GM20000 (cell line): ENCODE results near the gene LCP1.

Experiments
- DNase-seq: peaks from one replicate; pipeline ENCODE4 v3.0.0; 2012; ENCODE audit warnings: low spot score
- TF ChIP-seq, protein P1 (sequence below): IDR thresholded peaks from 2 replicates; pipeline ENCODE4 v1.5.1; 2012; ENCODE audit warnings: mild to moderate bottlenecking, control low read depth; ENCODE audit errors: extremely low read depth, missing control alignments

Gene LCP1

GRCh38 chr13:46158983-46159382 is 23.0 kb downstream of the LCP1 start:
- TF ChIP-seq, protein P1, sequence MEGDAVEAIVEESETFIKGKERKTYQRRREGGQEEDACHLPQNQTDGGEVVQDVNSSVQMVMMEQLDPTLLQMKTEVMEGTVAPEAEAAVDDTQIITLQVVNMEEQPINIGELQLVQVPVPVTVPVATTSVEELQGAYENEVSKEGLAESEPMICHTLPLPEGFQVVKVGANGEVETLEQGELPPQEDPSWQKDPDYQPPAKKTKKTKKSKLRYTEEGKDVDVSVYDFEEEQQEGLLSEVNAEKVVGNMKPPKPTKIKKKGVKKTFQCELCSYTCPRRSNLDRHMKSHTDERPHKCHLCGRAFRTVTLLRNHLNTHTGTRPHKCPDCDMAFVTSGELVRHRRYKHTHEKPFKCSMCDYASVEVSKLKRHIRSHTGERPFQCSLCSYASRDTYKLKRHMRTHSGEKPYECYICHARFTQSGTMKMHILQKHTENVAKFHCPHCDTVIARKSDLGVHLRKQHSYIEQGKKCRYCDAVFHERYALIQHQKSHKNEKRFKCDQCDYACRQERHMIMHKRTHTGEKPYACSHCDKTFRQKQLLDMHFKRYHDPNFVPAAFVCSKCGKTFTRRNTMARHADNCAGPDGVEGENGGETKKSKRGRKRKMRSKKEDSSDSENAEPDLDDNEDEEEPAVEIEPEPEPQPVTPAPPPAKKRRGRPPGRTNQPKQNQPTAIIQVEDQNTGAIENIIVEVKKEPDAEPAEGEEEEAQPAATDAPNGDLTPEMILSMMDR: no peak
- DNase-seq: no peak

DNA sequence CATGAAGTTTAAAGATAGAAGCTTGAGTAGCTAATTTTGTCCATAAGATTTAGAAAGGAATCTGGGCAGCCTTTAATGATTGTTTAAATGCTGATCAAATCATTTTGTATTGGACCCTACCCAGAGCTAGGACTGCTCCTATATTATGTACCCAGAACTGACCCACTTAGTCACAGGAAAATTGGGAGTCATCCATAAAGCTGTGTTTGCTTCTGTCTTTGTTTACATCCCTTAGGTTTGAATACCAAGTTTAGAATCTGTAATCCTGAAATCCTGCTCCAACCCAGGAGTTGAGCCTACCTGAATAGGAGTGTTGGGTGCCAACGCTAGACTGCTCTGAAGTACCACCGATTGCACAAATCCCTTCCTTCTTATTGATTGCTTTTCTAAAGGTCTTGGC is 23.8 kb downstream of the LCP1 start:
- TF ChIP-seq, protein P1: no peak
- no peak for DNase-seq

- DNase-seq: no peak
- TF ChIP-seq, protein P1: no peak
Observed at GRCh38 chr13:46154136-46154801, 27.7 kb downstream of the LCP1 start.

GRCh38 chr13:46152627-46153328 is 29.2 kb downstream of the LCP1 start:
- no peak for DNase-seq
- TF ChIP-seq, protein P1: no peak

DNA sequence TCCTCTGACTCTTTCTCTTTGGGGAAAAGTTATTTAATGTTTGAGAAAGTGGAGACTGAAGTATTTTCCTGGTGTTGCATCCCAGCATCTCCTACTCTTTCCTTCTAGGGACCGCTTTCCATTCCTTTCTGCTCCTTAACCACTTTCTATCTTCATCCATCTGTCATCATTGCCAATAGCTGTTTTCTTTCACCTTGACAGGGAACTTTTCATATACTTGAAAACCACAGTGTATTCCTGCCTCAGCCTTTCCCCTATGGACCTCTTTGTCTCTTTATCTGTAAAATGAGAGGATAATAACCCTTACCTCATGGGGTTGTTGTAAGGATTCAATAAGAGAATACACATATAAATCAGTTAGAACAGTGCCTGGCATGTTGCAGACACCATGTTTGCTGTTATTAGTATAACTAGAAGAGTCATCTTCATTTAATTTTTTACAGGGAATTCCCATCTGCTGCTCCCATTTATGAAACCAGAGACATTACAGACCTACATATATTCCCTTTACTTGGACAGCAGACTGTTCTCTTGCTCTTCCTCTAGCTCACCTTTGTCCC is 31.8 kb downstream of the LCP1 start:
- no peak for DNase-seq
- TF ChIP-seq, protein P1: no peak

GRCh38 chr13:46149272-46150133 is 32.5 kb downstream of the LCP1 start:
- TF ChIP-seq, protein P1: no peak
- DNase-seq: no peak
